ENCODE measurements around the gene IL12RB1.

GRCh38 chr19:18131841-18132596 is 45.3 kb upstream of the IL12RB1 start:
- TF ChIP-seq CTCF (IDR thresholded peaks at IDR 0.05) (no peak), POLR2A (IDR thresholded peaks at IDR 0.05) (no peak)
